KG1 (cell line): ENCODE results near the gene CDADC1.

Experiments used
- DNase-seq: peaks from one replicate; lab custom pipeline; 2025; lab: John Stamatoyannopoulos, UW

CDADC1 gene

GRCh38 chr13:49295244-49295643 is 47.5 kb downstream of the CDADC1 start:
- DNase-seq, result no peak

GRCh38 chr13:49296659-49297058 is 48.9 kb downstream of the CDADC1 start:
- no peak for DNase-seq

GRCh38 chr13:49297338-49297737 is 49.6 kb downstream of the CDADC1 start:
- no peak for DNase-seq

- DNase-seq, result no peak
Measured at GRCh38 chr13:49298416-49298815, 50.7 kb downstream of the CDADC1 start.

- DNase-seq, result no peak
Measured at GRCh38 chr13:49298903-49299605, 51.3 kb downstream of the CDADC1 start.

GRCh38 chr13:49300276-49300675 is 52.6 kb downstream of the CDADC1 start:
- no peak for DNase-seq

- peak; percentile 34 for DNase-seq
Measured at GRCh38 chr13:49300739-49301589, 53.2 kb downstream of the CDADC1 start.

- no peak for DNase-seq
Measured at GRCh38 chr13:49302222-49302621, 54.5 kb downstream of the CDADC1 start.

GRCh38 chr13:49302817-49303216 is 55.1 kb downstream of the CDADC1 start:
- DNase-seq, result no peak

GRCh38 chr13:49303533-49304252 is 56.0 kb downstream of the CDADC1 start:
- DNase-seq, result no peak

- DNase-seq, result no peak
Measured at GRCh38 chr13:49304356-49304755, 56.6 kb downstream of the CDADC1 start.

GRCh38 chr13:49304763-49305700 is 57.3 kb downstream of the CDADC1 start:
- DNase-seq, result no peak

GRCh38 chr13:49305792-49306425 is 58.2 kb downstream of the CDADC1 start:
- DNase-seq, result no peak

GRCh38 chr13:49307365-49307764 is 59.6 kb downstream of the CDADC1 start:
- DNase-seq, result no peak

GRCh38 chr13:49308097-49308875 is 60.6 kb downstream of the CDADC1 start:
- DNase-seq, result no peak

GRCh38 chr13:49308921-49309408 is 61.2 kb downstream of the CDADC1 start:
- no peak for DNase-seq

- no peak for DNase-seq
Measured at GRCh38 chr13:49310251-49310650, 62.5 kb downstream of the CDADC1 start.

- no peak for DNase-seq
Measured at GRCh38 chr13:49311816-49312215, 64.1 kb downstream of the CDADC1 start.

- no peak for DNase-seq
Measured at GRCh38 chr13:49314344-49314882, 66.7 kb downstream of the CDADC1 start.

- DNase-seq, result no peak
Measured at GRCh38 chr13:49315036-49315565, 67.4 kb downstream of the CDADC1 start.
